ENCODE results near the gene TTC28. TPM values are rescaled to one million over a fixed set of nuclear protein-coding genes. Genes with fewer than 3 reads are reported as not detected.
A peak's percentile ranks its signal among the peaks of the same experiment; 100 is the strongest.

TTC28 gene
- total RNA-seq, 2 donors from 2014 or later = 0.03 to 0.28 TPM

- no peak overlapping the region for H3K27ac Mint-ChIP-seq
- no peak overlapping the region for H3K4me3 Mint-ChIP-seq
- H3K4me1 Mint-ChIP-seq = no peaks in the 10 kb centered on the region
- no peak for ATAC-seq (replicated peaks)
- no peaks in the 10 kb centered on the region for H3K9me3 Mint-ChIP-seq
- no peaks in the 10 kb centered on the region for H3K36me3 Mint-ChIP-seq (ENCODE audit: low read depth)
- H3K27me3 Mint-ChIP-seq = peaks cover 36% of the 10 kb centered on the region
These were observed 74.5 kb downstream of the TTC28 start for GRCh38 chr22:28604966-28605761.

DNA sequence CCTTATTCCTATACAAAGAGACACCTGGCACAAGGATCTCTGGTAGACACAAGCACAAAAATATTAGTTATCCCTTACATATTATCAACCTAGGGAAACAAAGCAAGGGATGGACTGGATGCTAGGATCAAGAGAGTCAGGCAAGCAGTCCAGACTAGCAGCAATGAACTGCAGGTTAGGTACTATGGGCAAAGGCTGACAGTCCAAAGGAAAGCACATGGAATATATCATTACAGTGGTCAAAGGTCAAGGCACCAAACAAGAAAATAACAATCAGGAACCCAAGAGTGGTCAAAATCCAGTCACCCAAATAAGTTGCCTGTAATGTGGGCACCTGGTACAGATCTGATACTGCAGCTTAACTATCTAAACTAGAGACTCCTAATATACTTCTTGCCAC lies 77.7 kb downstream of the TTC28 start:
- no peaks in the 10 kb centered on the region for H3K36me3 Mint-ChIP-seq (ENCODE audit: low read depth)
- no peak overlapping the region for H3K4me3 Mint-ChIP-seq
- no peak overlapping the region for H3K27ac Mint-ChIP-seq
- no peak for ATAC-seq (replicated peaks)
- H3K4me1 Mint-ChIP-seq = no peaks in the 10 kb centered on the region
- peaks cover 15% of the 10 kb centered on the region for H3K27me3 Mint-ChIP-seq
- no peaks in the 10 kb centered on the region for H3K9me3 Mint-ChIP-seq

GRCh38 chr22:28600546-28601143 lies 79.0 kb downstream of the TTC28 start:
- Mint-ChIP-seq H3K4me3 (no peak overlapping the region), H3K4me1 (no peaks in the 10 kb centered on the region), H3K27me3 (peaks cover 12% of the 10 kb centered on the region), H3K27ac (no peak overlapping the region), H3K36me3 (ENCODE audit: low read depth) (no peaks in the 10 kb centered on the region), H3K9me3 (no peaks in the 10 kb centered on the region)
- no peak for ATAC-seq (replicated peaks)

DNA sequence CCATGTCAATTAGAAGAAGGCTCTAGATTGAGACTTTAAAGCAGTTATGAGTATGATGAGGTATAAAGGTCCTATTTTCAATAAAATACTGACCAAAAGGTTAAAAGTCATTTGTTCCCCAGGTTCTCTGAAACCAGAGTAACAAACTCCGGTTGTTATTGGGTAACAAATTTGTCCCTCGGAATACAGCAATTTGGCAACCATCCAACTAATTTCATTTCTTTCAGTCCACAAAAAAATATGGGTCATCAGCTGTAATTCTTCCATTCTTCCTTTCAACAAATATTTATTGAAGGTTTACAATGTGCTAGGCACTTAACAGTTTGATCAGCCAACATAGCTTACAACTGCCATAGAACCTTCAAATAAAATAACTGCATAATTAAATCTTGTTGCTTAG lies 79.9 kb downstream of the TTC28 start:
- no peaks in the 10 kb centered on the region for H3K9me3 Mint-ChIP-seq
- no peak overlapping the region for H3K4me3 Mint-ChIP-seq
- H3K36me3 Mint-ChIP-seq (ENCODE audit: low read depth) = no peaks in the 10 kb centered on the region
- ATAC-seq (replicated peaks) = no peak
- H3K27ac Mint-ChIP-seq = no peak overlapping the region
- H3K4me1 Mint-ChIP-seq = no peaks in the 10 kb centered on the region
- peaks cover 12% of the 10 kb centered on the region for H3K27me3 Mint-ChIP-seq

GRCh38 chr22:28597665-28598064 lies 82.0 kb downstream of the TTC28 start:
- no peak for ATAC-seq (replicated peaks)
- Mint-ChIP-seq H3K9me3 (no peaks in the 10 kb centered on the region), H3K4me3 (no peak overlapping the region), H3K27me3 (peaks cover 19% of the 10 kb centered on the region), H3K4me1 (no peaks in the 10 kb centered on the region), H3K27ac (no peak overlapping the region), H3K36me3 (ENCODE audit: low read depth) (no peaks in the 10 kb centered on the region)

DNA sequence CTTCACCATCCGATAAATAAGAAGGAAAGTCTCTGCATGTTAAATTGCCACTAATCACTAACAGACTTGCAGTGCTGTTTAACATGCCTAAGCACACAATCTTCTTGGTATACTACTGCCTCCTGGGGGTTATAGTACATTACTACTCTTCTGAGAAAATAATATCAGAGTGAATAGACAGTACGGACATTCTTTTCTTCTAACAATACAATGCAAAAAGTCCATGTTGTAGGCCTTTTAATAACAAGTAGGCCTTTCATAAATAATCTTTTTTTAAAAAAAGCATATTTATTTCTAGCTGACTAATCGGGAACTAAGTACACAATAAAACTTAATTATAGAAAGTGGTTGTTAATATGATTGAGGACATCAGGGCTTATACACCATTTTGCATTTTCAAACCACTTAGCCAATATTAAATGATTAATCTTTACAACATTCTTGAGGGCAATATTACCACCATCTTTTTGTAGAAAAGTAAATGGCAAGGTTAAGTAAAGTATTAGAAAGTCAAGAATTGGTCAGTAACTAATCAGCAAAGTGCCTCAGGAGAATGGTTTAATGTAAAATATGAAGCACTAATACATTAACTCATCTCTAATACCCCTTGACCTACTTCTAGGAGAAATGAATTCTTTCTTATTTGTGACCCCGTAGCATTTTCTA lies 84.7 kb downstream of the TTC28 start:
- Mint-ChIP-seq H3K27me3 (peaks cover 13% of the 10 kb centered on the region), H3K4me3 (no peak overlapping the region), H3K36me3 (ENCODE audit: low read depth) (no peaks in the 10 kb centered on the region), H3K9me3 (no peaks in the 10 kb centered on the region), H3K4me1 (no peaks in the 10 kb centered on the region), H3K27ac (no peak overlapping the region)
- ATAC-seq (replicated peaks) = peak; percentile 52

DNA sequence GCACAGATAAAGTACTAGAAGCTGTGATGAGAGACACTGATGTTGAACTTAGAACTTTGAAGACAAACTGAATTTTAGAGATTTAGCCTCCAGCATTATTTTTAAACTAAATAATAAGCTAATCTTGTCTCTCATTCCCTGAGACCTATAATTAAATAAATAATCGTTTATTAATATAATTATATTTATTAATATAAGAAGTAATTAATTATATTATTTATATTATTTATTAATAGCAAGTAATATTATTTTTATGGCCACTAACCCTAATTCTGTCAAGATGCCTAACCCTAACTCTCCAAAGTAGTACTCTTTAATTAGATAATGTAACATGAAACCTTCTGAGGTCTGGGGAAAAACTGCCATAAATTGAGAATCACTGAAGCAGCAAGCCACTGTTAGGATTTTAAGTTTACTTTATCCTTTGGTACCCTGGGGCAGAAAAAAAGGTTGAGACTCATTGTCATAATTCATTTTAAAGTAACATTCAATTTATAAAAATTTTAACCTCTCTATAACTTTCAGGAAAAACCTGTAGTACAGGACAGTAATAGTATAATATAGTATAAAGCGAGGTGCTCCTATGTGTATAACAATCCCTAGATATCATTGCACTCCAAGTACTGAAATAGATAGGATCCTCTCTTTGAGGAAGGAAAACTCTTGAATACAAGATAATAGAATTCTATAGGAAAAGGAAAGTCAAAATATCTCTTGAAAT lies 85.4 kb downstream of the TTC28 start:
- Mint-ChIP-seq H3K36me3 (ENCODE audit: low read depth) (no peaks in the 10 kb centered on the region), H3K4me3 (no peak overlapping the region), H3K27me3 (peaks cover 16% of the 10 kb centered on the region), H3K4me1 (no peaks in the 10 kb centered on the region), H3K27ac (no peak overlapping the region), H3K9me3 (no peaks in the 10 kb centered on the region)
- ATAC-seq (replicated peaks) = no peak

- Mint-ChIP-seq H3K4me1 (no peaks in the 10 kb centered on the region), H3K27ac (no peak overlapping the region), H3K27me3 (peaks cover 20% of the 10 kb centered on the region), H3K36me3 (ENCODE audit: low read depth) (no peaks in the 10 kb centered on the region), H3K4me3 (no peak overlapping the region), H3K9me3 (no peaks in the 10 kb centered on the region)
- no peak for ATAC-seq (replicated peaks)
These were observed 86.3 kb downstream of the TTC28 start for GRCh38 chr22:28593299-28593698.

DNA sequence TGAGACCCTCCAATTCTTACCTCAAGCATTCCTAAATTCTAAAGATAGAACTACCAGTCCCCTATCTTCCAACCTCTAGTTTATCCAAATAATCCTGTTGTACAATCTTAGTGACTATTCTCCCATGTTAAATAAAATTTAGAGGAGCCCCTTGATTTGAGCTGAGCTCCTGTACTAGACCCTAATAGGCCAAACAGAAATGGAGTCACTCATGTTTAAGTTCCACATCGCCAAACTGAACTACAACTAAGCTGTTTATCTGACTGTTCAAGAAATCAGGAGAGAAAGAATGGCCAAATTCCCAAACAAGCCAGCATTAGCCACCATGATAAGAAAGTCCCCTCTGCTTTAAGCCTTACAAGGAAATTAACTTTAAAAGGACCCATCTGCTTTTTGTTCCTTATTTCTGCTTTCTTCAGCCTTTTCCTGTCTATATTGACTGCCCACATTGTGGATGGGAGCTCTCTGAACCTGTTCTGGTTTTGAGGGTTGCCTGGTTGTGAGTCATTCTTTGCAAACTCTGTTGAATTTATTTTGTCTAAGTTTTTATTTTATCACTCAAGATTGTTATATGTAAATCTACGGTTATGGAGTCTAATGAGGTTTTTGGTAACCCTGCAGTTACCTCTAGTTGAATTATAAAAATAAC lies 90.4 kb downstream of the TTC28 start:
- peaks cover 21% of the 10 kb centered on the region for H3K27me3 Mint-ChIP-seq
- no peak for ATAC-seq (replicated peaks)
- H3K4me3 Mint-ChIP-seq = no peak overlapping the region
- H3K9me3 Mint-ChIP-seq = no peaks in the 10 kb centered on the region
- no peak overlapping the region for H3K27ac Mint-ChIP-seq
- H3K4me1 Mint-ChIP-seq = no peaks in the 10 kb centered on the region
- no peaks in the 10 kb centered on the region for H3K36me3 Mint-ChIP-seq (ENCODE audit: low read depth)

GRCh38 chr22:28585324-28585723 lies 94.3 kb downstream of the TTC28 start:
- no peak overlapping the region for H3K27ac Mint-ChIP-seq
- no peaks in the 10 kb centered on the region for H3K9me3 Mint-ChIP-seq
- no peak for ATAC-seq (replicated peaks)
- H3K36me3 Mint-ChIP-seq (ENCODE audit: low read depth) = no peaks in the 10 kb centered on the region
- no peak overlapping the region for H3K4me3 Mint-ChIP-seq
- H3K4me1 Mint-ChIP-seq = no peaks in the 10 kb centered on the region
- H3K27me3 Mint-ChIP-seq = peaks cover 25% of the 10 kb centered on the region

DNA sequence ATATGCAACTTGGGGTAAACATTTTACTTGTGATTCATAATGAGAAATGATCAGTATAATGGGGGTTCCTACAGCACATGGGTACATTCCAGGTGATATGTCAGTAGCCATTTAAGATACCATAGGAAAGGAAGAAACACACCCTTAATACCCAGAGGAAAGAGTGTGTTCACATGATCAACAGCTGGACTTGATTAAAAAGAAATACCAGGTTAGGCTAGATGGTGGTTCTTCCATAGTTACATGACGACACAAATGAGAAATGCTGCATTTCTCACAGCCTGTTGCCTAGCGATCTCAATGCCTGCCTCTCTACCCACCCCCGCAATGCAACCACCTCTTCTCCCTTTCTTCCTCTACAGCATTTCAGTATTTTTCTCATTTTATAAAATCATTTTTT lies 96.8 kb downstream of the TTC28 start:
- no peaks in the 10 kb centered on the region for H3K9me3 Mint-ChIP-seq
- H3K27ac Mint-ChIP-seq = no peak overlapping the region

GRCh38 chr22:28581016-28581415 lies 98.6 kb downstream of the TTC28 start:
- Mint-ChIP-seq H3K27me3 (peaks cover 35% of the 10 kb centered on the region), H3K27ac (no peak overlapping the region), H3K9me3 (no peaks in the 10 kb centered on the region), H3K4me1 (no peaks in the 10 kb centered on the region), H3K36me3 (ENCODE audit: low read depth) (no peaks in the 10 kb centered on the region), H3K4me3 (no peak overlapping the region)
- ATAC-seq (replicated peaks) = no peak

More for the DNA sequence above, 96.8 kb downstream of the TTC28 start:
- Mint-ChIP-seq H3K4me3 (no peak overlapping the region), H3K4me1 (no peaks in the 10 kb centered on the region), H3K27me3 (peaks cover 21% of the 10 kb centered on the region), H3K36me3 (ENCODE audit: low read depth) (no peaks in the 10 kb centered on the region)
- ATAC-seq (replicated peaks) = no peak

GRCh38 chr22:28576162-28576561 lies 103.5 kb downstream of the TTC28 start:
- ATAC-seq (replicated peaks) = no peak
- peaks cover 21% of the 10 kb centered on the region for H3K27me3 Mint-ChIP-seq
- H3K4me3 Mint-ChIP-seq = no peak overlapping the region
- no peaks in the 10 kb centered on the region for H3K36me3 Mint-ChIP-seq (ENCODE audit: low read depth)
- no peak overlapping the region for H3K27ac Mint-ChIP-seq
- no peaks in the 10 kb centered on the region for H3K4me1 Mint-ChIP-seq
- H3K9me3 Mint-ChIP-seq = no peaks in the 10 kb centered on the region

DNA sequence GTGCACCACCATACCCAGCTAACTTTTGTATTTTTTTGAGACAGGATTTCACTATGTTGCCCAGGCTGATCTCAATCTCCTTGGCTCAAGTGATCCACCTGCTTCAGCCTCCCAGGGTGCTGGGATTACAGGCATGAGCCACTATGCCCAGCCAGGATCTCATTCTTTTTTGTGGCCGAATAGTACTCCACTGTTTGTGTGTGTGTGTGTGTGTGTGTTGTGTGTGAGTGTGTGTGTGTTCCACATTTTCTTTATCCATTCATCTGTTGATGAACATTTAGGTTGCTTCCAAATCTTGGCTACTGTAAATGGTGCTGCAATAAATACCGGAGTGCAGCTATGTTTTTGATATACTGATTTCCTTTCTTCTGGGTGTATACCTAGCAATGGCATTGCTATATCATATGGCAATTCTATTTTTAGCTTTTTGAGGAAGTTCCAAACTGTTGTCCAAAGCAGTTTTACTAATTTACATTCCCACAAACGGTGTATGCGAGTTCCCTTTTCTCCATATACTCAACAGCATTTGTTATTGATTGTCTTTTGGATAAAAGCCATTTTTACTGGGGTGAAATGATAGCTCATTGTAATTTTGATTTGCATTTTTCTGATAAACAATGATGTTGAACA lies 105.4 kb downstream of the TTC28 start:
- H3K36me3 Mint-ChIP-seq (ENCODE audit: low read depth) = no peaks in the 10 kb centered on the region
- no peak for ATAC-seq (replicated peaks)
- H3K9me3 Mint-ChIP-seq = no peaks in the 10 kb centered on the region
- H3K27me3 Mint-ChIP-seq = peaks cover 23% of the 10 kb centered on the region
- no peaks in the 10 kb centered on the region for H3K4me1 Mint-ChIP-seq
- no peak overlapping the region for H3K4me3 Mint-ChIP-seq
- no peak overlapping the region for H3K27ac Mint-ChIP-seq

Data from activated T-helper 17 cell treated with anti-CD3 and anti-CD28 coated beads, Interleukin-2, amount 50 U/mL, for 72 hours (primary cell).